GM18870 (cell line): ENCODE data around the gene NOD1.
"Not testable (repeated sequence)": the region's sequence is repeated elsewhere in the genome, so short reads cannot be mapped to it uniquely, and the experiment has no call there.

ENCODE experiments used
- ATAC-seq: cut with Tn5 transposase; IDR thresholded peaks from one replicate; pipeline ENCODE4 v1.9.1; 2021; ENCODE audit warnings: moderate library complexity; ENCODE audit not compliant: unreplicated experiment

NOD1 gene

GRCh38 chr7:30505174-30505697, 26.7 kb upstream of the NOD1 start:
- no peak for ATAC-seq

GRCh38 chr7:30504301-30505173, 26.0 kb upstream of the NOD1 start, which contains the start of gene GGCT:
Gene GGCT, minus strand, starts transcription at chr7:30504829. Its CDS starts 120 bp downstream, at chr7:30504709.
- ATAC-seq = peak; percentile 98

- ATAC-seq = no peak
Measured at GRCh38 chr7:30503274-30504212, 25.0 kb upstream of the NOD1 start.

- no peak for ATAC-seq
Measured at GRCh38 chr7:30502470-30503251, 24.1 kb upstream of the NOD1 start.

- ATAC-seq = no peak
Measured at GRCh38 chr7:30501264-30501663, 22.7 kb upstream of the NOD1 start.

GRCh38 chr7:30493228-30493627, 14.6 kb upstream of the NOD1 start:
- no peak for ATAC-seq

GRCh38 chr7:30491417-30491816, 12.8 kb upstream of the NOD1 start:
- ATAC-seq = no peak

GRCh38 chr7:30487371-30487770, 8.8 kb upstream of the NOD1 start:
- ATAC-seq = no peak

- ATAC-seq = no peak
Measured at GRCh38 chr7:30485667-30486066, 7.1 kb upstream of the NOD1 start.

GRCh38 chr7:30481416-30481815, 2.8 kb upstream of the NOD1 start:
- not testable (repeated sequence) for ATAC-seq

GRCh38 chr7:30479202-30480120, 877 bp upstream of the NOD1 start:
- ATAC-seq = no peak

GRCh38 chr7:30476459-30477145, 2.0 kb downstream of the NOD1 start:
- no peak for ATAC-seq

- no peak for ATAC-seq
Measured at GRCh38 chr7:30475580-30475979, 3.0 kb downstream of the NOD1 start.

- ATAC-seq = no peak
Measured at GRCh38 chr7:30474893-30475292, 3.7 kb downstream of the NOD1 start.

- ATAC-seq = no peak
Measured at GRCh38 chr7:30474485-30474884, 4.1 kb downstream of the NOD1 start.

GRCh38 chr7:30473903-30474302, 4.7 kb downstream of the NOD1 start:
- ATAC-seq = no peak

- ATAC-seq = no peak
Measured at GRCh38 chr7:30472784-30473775, 5.5 kb downstream of the NOD1 start.
